BJ (cell line): Measurements from ENCODE around the gene OPN4. TPM values are rescaled to one million over a fixed set of nuclear protein-coding genes. Genes with fewer than 3 reads are reported as not detected.

Experiments used
- CTCF ChIA-PET: fragments of 350-600 bp; formaldehyde crosslinking; extraction: SDS; loops from one replicate; lab custom pipeline; 2021; ENCODE audit warnings: antibody characterized with exemption, inconsistent platforms; lab: Yijun Ruan, JAX
- POLR2A ChIA-PET: fragments of 300-600 bp; sonication (Branson Sonifier 250); formaldehyde crosslinking; extraction: SDS; loops from one replicate; lab custom pipeline; 2021; ENCODE audit warnings: antibody characterized with exemption; lab: Charles Lee
- DNase-seq: peaks from one replicate; pipeline ENCODE4 v3.0.0-alpha.2; 2011; ENCODE audit warnings: low read depth
- H3K27me3 ChIP-seq: 2 replicates; pipeline ENCODE4 v1.6.0; 2011; ENCODE audit warnings: low read length; ENCODE audit not compliant: control insufficient read depth, insufficient read depth
- H3K36me3 ChIP-seq: 2 replicates; pipeline ENCODE4 v1.5.1; 2011; ENCODE audit warnings: low read length; ENCODE audit not compliant: control insufficient read depth, insufficient read depth
- H3K4me3 ChIP-seq: 2 replicates; pipeline ENCODE4 v1.5.1; 2011; ENCODE audit warnings: low read depth, mild to moderate bottlenecking, control low read depth, low read length
- polyA plus RNA-seq: library from polyadenylated mRNA; depleted of rRNA; stranded (reverse); fragments of >200 nt; gene quantifications from 2 replicates; pipeline ENCODE4 v1.2.3, GENCODE V29; 2011
- TF ChIP-seq, protein P1 (sequence below): IDR thresholded peaks from 2 replicates; pipeline ENCODE4 v1.5.1; 2011; ENCODE audit warnings: low read depth, mild to moderate bottlenecking, control low read depth, inconsistent platforms, low read length, moderate library complexity; ENCODE audit not compliant: insufficient read depth

Gene OPN4
- polyA plus RNA-seq, 1 experiment: not detected

DNA sequence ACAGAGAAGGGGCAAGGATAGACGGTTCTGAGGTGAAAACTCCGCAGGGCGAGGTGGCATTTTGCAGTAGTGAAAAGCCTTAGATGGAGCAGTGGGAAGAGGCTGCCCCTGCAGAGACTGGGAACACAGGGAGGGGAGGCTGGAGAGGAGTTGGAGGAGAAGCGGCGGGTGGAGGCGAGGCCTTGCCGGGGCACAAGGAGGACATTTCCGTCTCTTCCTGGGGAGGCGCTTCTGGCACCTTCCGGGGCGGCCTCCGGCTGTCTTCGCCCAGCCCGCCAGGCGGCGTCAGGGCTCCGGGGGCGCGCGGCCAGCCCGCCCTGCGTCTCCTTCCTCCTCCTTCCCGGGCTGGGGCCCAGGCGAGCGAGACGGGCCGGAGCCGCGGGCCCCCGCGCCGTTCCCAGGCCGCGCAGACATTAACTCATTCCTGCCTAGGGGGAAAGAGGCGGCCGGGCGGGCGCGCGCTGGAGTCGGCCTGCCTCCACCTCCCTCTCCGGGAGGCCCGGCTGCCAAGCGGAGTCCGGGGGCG, 56.7 kb downstream of the OPN4 start:
- TF ChIP-seq, protein P1, sequence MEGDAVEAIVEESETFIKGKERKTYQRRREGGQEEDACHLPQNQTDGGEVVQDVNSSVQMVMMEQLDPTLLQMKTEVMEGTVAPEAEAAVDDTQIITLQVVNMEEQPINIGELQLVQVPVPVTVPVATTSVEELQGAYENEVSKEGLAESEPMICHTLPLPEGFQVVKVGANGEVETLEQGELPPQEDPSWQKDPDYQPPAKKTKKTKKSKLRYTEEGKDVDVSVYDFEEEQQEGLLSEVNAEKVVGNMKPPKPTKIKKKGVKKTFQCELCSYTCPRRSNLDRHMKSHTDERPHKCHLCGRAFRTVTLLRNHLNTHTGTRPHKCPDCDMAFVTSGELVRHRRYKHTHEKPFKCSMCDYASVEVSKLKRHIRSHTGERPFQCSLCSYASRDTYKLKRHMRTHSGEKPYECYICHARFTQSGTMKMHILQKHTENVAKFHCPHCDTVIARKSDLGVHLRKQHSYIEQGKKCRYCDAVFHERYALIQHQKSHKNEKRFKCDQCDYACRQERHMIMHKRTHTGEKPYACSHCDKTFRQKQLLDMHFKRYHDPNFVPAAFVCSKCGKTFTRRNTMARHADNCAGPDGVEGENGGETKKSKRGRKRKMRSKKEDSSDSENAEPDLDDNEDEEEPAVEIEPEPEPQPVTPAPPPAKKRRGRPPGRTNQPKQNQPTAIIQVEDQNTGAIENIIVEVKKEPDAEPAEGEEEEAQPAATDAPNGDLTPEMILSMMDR: peak; percentile 66
- H3K36me3 ChIP-seq: no peaks in the 10 kb centered on the region
- ChIA-PET CTCF (interaction anchor here (0.9 to 2.9 kb wide), 11 partner anchors 12 to 256 kb away, joined by 3 to 22 read pairs (median 3); partner anchors contain the start of gene SNCG), POLR2A (no interaction called here)
- DNase-seq: peak; percentile 42
- H3K4me3 ChIP-seq: peak overlapping the region; percentile 57
- H3K27me3 ChIP-seq: no peaks in the 10 kb centered on the region

DNA sequence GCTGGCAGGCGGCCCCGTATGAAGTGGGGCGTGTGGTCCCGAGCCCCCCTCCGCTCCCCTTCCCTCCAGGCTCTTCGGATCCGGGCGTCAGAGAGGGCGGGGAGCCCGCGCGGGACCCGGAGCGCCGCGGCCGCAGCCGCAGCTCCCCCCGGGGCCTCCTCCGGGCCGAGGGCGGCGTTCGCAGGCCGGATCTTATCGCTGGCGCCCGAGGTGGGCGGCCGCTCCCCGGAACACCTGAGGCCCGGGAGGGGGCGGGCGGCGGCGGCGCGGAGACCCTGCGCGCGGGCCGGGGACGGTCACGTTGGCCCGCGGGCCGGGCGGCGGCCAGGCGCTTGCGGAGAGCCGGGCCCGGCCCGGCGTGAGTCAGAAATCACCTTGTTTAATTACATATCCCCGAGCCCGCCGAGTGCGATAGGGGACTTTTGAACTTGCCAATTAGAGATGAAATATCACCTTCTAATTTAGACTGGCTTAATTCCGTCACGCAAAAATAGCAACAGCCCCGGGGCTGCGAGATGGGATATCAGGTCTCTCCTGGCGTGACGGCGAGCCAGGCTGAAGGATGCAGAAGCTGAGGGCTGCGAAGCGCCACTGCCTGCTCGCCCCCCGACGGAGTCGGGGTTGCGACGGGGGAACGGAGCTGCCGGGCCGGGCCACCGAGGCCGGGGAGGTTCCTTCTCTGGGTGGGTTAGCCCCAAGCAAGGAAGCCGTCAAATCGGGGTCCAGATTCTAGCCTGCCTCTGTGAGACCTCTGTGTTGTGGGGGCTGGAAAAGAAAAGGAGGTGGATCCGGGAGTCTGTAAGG, 57.4 kb downstream of the OPN4 start:
- no peak for DNase-seq
- POLR2A ChIA-PET: no interaction called here

DNA sequence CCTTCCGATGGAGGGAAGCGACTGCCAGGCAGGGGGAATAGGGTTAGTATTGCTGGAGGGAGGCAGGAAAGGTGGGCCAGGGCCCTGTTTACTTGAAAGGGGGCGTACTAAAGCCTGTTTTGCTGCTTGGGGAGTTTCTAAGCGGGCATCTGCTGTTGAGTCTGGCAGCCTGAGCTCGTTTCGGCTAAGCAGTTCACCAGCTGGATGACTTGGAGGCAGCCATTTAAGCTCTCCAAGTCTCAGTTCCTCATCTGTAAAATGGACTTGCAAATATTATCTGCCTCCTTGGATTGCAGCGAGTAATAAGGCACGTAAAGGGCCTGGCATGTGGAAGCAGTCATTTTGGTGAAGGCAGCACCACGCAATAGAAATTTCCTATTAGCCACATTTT, 58.0 kb downstream of the OPN4 start:
- no peak for DNase-seq
- Histone ChIP-seq H3K36me3 (no peaks in the 10 kb centered on the region), H3K27me3 (no peaks in the 10 kb centered on the region), H3K4me3 (peak overlapping the region; percentile 57)
- CTCF ChIA-PET: interaction anchor here (0.6 to 3.1 kb wide), 14 partner anchors 11 to 826 kb away, joined by 3 to 14 read pairs (median 4); partner anchors contain the start of gene SNCG
- TF ChIP-seq, protein P1: no peak
- POLR2A ChIA-PET: no interaction called here

More for the DNA sequence above, 57.4 kb downstream of the OPN4 start:
- Histone ChIP-seq H3K27me3 (no peaks in the 10 kb centered on the region), H3K4me3 (peak overlapping the region; percentile 57), H3K36me3 (no peaks in the 10 kb centered on the region)
- TF ChIP-seq, protein P1: no peak
- CTCF ChIA-PET: interaction anchor here (0.6 to 3.1 kb wide), 16 partner anchors 12 to 827 kb away, joined by 3 to 14 read pairs (median 3); partner anchors contain the start of gene SNCG

DNA sequence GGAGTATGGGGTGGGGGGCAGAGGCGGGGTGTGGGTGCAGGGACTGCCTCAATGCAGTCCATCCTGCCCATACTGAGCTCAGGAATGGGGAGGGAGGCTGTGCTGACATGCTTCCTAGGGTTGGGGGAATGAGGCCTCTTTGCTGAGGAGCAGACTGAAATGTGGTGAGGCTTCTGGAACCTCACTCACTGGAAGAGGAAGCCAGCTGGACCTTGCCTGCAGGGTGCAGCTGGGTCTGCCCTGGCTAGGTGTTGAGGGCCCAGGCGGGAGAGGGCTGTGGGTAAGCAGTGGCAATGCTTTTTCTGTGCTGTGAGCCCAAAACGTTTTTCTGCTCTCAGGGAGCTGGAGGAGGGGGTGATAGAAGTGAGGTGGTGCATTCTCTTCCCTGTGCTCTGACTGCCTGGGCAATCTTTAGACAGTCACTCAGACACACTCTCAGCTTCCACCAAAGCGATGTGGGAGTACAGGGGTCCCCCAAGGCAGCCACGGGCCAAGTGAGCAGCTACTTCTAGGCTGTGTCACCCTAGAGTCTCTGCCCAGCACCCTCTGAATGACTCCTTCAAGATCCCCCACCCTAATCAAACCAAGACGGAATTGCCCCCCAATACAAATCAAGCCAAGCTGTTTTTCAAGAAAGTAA, 60.9 kb downstream of the OPN4 start:
- POLR2A ChIA-PET: no interaction called here

More for the DNA sequence above, 60.9 kb downstream of the OPN4 start:
- no peak overlapping the region for H3K4me3 ChIP-seq
- DNase-seq: no peak
- no peaks in the 10 kb centered on the region for H3K36me3 ChIP-seq
- CTCF ChIA-PET: interaction anchor here (1.2 to 3.0 kb wide), 4 partner anchors 18 to 174 kb away, joined by 3 to 10 read pairs (median 4); no protein-coding TSS in a partner anchor
- H3K27me3 ChIP-seq: no peaks in the 10 kb centered on the region
- TF ChIP-seq, protein P1: no peak
